GM21717 (cell line): Measurements from ENCODE around the gene FSTL4.

Source experiments
- ATAC-seq: cut with Tn5 transposase; IDR thresholded peaks from one replicate; pipeline ENCODE4 v1.9.1; 2021; ENCODE audit warnings: mild to moderate bottlenecking, moderate library complexity; ENCODE audit not compliant: unreplicated experiment

Gene FSTL4

GRCh38 chr5:133356396-133356983 lies 255.9 kb downstream of the FSTL4 start:
- no peak for ATAC-seq

- ATAC-seq = no peak
Observed at GRCh38 chr5:133354323-133355185, 257.8 kb downstream of the FSTL4 start.

- ATAC-seq = no peak
Observed at GRCh38 chr5:133353741-133354140, 258.6 kb downstream of the FSTL4 start.

- ATAC-seq = no peak
Observed at GRCh38 chr5:133348406-133348805, 263.9 kb downstream of the FSTL4 start.

GRCh38 chr5:133347039-133347438 lies 265.3 kb downstream of the FSTL4 start:
- ATAC-seq = no peak

- ATAC-seq = no peak
Observed at GRCh38 chr5:133344266-133344665, 268.1 kb downstream of the FSTL4 start.

GRCh38 chr5:133343196-133343595 lies 269.1 kb downstream of the FSTL4 start:
- ATAC-seq = no peak

GRCh38 chr5:133341915-133342710 lies 270.2 kb downstream of the FSTL4 start:
- ATAC-seq = no peak

GRCh38 chr5:133341296-133341695 lies 271.0 kb downstream of the FSTL4 start:
- ATAC-seq = no peak

- no peak for ATAC-seq
Observed at GRCh38 chr5:133340822-133341221, 271.5 kb downstream of the FSTL4 start.

GRCh38 chr5:133340002-133340755 lies 272.2 kb downstream of the FSTL4 start:
- ATAC-seq = no peak

GRCh38 chr5:133338504-133339355 lies 273.6 kb downstream of the FSTL4 start:
- no peak for ATAC-seq

- no peak for ATAC-seq
Observed at GRCh38 chr5:133337795-133338445, 274.4 kb downstream of the FSTL4 start.

GRCh38 chr5:133336969-133337410 lies 275.4 kb downstream of the FSTL4 start:
- no peak for ATAC-seq

- ATAC-seq = no peak
Observed at GRCh38 chr5:133336121-133336968, 276.0 kb downstream of the FSTL4 start.

- ATAC-seq = no peak
Observed at GRCh38 chr5:133334796-133335639, 277.3 kb downstream of the FSTL4 start.

GRCh38 chr5:133333326-133334150 lies 278.8 kb downstream of the FSTL4 start:
- ATAC-seq = no peak
